ENCODE data around the gene E2F1.

E2F1 gene

GRCh38 chr20:33669873-33670640 lies 16.1 kb downstream of the E2F1 start:
- no peak for DNase-seq

DNA sequence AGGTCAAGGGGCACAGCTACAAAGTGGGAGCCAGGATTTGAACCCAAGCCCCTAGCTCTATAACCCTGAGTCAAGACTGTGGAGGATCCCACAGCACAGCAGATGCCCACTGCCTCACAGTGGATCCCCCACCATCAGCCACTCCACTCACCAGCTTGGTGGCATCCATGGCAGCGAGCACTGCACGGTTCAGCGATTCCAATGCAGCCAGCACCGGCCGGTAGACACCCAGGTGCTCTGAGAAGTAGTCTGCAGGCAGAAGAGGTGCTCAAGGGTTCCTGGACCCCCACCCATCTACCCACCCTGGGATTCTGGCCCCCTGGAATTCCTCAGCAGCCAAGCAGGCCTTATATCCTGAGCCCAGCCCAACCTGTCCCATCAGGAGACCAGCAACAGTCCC lies 17.0 kb downstream of the E2F1 start:
- no peak for DNase-seq

- no peak for DNase-seq
Observed at GRCh38 chr20:33668466-33669155, 17.6 kb downstream of the E2F1 start.

- peak; percentile 83 for DNase-seq
Observed at GRCh38 chr20:33667676-33668465, 18.3 kb downstream of the E2F1 start.

DNA sequence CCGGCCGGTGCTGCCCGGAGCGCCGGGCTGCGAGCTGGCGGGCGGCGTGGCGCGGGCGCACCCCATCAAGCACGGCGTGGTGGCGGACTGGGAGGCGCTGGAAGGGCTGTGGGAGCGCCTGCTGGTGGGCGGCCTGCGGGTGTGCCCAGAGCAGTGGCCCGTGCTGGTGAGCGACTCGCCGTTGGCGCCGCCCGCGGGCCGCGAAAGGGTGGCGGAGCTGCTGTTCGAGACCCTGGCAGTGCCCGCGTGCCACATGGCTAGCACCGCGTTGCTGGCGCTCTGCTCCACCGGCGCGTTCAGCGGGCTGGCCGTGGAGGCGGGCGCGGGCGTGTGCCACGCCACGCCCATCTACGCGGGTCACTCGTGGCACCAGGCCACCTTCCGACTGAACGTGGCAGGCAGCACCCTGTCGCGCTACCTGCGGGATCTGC lies 18.9 kb downstream of the E2F1 start:
- DNase-seq, result peak; percentile 53

DNA sequence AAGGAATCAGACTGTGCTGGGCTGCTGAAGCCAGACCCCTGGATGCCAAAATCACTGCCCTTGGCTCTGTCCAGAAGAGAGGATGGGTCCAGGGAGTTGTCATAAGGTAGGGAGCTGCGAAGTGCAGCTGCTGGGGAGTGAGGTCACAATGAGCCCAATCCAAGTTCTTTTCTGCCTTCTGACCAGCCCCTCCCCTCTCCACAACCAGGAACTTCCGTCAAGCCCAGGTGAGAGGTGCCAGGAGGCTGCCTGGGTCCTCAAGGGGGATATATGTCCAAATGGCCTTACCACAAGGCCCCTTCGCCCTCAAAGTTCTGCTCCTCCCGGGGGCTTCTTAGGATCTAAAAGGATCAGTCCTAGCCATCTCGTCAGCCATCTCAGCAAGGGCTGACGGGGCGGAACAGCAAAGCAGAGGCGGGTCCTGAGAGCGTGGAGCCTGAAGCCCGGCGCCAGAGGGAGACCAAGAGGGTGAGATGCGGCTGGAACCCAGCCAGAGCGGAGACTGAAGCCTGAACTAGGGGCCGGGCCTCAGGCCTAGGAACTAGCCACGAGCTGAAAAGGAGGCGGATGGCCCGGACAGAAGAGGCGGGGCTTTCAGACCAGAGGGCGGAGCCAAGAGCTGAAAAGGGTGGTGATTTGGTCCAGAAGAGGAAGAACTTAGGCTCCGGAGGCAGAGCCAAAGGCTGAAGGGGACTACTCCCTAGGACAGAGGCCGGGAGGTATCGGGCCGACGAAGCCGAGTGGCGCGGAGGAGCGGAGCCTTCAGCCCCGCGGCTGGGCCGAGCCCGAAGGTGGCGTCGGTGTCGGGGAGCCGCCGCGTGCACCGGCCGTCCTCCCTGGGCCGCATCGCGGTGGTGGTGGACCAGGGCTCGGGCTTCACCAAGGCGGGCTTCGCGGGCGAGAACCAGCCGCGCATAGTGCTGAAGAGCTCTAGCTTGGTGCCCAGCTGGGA lies 19.6 kb downstream of the E2F1 start, which contains the start of gene ACTL10:
Gene ACTL10 (plus strand): TSS at position 651 of the 952 bp plus-strand sequence. CDS start 555 bp downstream, outside the sequence.
- peak; percentile 93 for DNase-seq

DNA sequence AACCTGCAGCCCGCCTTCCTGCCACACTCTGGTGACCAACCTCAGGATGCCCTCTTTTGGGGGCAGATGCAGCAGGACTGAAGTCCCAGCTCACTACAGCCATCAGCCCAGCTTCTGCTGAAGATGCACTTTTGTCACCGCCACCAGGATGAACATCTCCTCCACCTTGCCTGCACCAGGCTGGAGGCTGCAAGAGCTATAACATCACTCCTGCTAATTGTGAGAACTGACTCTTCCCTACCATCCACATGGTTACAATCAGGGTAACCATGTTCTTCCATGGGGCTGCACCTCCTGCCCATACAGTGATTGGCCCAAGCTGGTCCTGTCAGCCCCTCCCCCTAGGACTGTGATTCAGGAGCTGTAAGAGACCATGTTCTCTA lies 21.4 kb downstream of the E2F1 start:
- no peak for DNase-seq

- DNase-seq, result no peak
Observed at GRCh38 chr20:33664085-33664761, 22.0 kb downstream of the E2F1 start.

- peak; percentile 92 for DNase-seq
Observed at GRCh38 chr20:33663161-33664084, 22.8 kb downstream of the E2F1 start.

- no peak for DNase-seq
Observed at GRCh38 chr20:33662172-33662571, 24.0 kb downstream of the E2F1 start, which contains the start of gene C20orf144. TSS of gene C20orf144 (plus strand) at chr20:33662327. CDS start at chr20:33662346, 19 bp downstream.

DNA sequence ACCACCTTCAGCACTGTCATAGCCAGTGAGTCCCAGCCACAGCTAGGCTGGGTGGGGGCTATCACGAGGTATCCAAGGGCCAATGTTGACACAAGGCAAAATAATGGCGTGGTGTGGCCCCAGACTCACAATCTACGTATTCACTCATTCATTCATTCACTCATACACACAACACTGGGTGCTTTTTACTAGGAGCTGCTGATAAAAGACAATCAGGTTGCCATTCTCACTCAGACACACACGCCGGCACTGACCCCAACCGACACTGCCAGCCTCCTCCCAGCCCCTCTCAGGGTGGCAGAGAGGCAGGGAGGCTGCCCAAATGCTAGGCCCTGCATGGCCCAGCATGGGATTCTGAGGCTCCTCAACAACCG lies 25.5 kb downstream of the E2F1 start:
- DNase-seq, result no peak

DNA sequence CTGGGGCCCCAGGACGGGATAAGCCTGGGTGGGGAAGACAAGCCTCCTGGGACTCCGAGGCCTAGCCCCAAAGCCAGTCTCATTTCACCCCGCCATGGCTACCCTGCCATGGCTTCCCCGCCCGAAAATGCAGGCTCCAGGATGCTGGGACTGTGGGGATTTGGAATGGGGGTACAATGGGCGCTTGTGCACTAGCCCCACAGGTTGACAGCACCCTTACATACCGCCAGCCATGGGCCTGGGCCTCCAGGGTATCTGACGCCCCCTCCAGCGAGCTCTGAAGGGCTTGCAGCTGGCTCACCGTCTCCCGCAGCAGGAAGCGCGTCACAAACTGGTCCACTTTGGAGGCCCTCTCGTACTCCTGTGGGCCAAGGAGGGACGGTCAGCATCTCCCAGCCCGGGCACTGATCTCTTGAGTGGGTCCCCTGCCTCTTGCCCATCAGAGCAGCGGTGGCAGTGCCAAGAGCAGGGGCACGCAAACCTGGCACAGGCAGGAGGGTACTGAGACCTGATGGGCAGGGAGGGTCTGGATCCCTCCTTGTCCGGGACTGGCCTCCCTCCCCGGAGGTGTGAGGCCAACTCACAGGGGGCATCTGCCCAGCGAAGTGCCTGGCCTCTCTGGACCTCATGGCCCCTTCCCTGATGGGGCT lies 26.0 kb downstream of the E2F1 start:
- DNase-seq, result no peak

- no peak for DNase-seq
Observed at GRCh38 chr20:33659341-33660034, 26.7 kb downstream of the E2F1 start.

- no peak for DNase-seq
Observed at GRCh38 chr20:33658929-33659328, 27.3 kb downstream of the E2F1 start.

GRCh38 chr20:33658510-33658909 lies 27.7 kb downstream of the E2F1 start:
- no peak for DNase-seq

DNA sequence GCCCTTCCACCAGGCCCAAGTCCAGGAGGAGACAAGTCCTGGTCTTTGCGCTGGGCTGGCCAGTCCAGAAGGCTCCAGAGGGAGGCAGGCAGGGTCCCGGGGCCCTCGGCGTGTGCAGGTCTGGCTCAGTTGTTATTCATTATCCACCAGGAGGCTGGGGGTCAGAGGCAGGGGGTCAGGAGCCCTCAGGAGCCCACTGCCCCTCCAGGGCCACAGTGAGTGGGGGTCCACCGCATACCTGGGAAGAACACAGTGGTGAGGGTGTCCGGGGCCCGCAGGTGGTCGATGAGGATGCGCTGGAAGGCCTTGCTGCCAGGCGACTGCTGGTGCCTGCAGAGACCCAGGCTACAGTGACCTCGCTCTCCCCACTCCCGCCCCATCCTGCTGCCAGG lies 28.5 kb downstream of the E2F1 start:
- DNase-seq, result no peak

DNA sequence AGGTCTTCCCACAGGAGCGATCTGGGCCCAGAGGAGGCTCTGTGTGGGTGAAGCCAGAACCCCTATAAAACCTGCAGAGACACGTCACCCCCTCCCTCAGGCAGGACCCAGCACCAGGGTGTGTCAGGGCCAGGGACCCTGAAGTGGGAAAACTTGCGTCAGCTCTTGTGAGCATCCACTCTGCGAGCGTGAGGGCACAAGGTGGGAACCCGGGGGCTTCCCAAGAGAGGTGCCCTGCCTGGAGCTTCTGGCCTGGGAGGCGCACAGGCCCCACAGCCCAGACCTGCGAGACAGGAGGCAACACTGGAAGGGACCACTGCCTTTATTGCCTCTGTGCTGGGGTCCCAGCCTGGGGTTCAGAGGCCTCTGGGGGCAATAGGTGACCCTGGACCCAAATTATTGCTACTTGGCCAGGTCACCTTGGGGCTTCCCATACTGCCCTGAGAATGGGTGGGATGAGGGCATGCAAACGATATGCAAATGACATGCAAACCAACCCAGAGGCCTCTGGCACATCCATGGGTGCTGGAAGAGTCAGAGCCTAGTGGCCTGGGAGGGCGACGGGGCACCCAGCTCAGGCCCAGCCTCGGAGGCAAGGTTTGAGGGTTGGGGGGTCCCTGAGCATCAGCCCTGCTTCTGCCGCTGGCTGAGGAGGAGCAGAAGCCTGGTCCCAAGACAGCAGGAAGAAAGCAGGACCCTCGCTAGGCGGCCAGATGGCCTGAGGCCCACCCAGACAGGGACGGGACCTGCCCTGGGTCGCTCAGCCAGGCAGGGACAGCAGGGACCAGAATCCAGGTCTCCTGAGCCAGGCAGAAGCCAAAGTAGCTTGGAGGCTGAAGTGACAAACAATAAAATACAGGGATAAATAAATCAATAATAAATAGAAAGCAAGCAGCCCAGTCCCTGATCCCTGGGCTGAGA lies 29.1 kb downstream of the E2F1 start:
- no peak for DNase-seq
